Progenitor cell of endocrine pancreas (in vitro differentiated cells): ENCODE data around the gene STARD10. TPM values are rescaled to one million over a fixed set of nuclear protein-coding genes. Genes with fewer than 3 reads are reported as not detected.

ENCODE experiments used
- DNase-seq: peaks from one replicate; pipeline ENCODE4 v3.0.0; 2021; ENCODE audit warnings: low spot score; ENCODE audit not compliant: unreplicated experiment
- H3K27ac Mint-ChIP-seq: 2 replicates; pipeline ENCODE4 v1.8.0; 2021; ENCODE audit warnings: mild to moderate bottlenecking, moderate library complexity, mixed read lengths
- H3K27me3 Mint-ChIP-seq: 2 replicates; pipeline ENCODE4 v1.8.0; 2021; ENCODE audit warnings: mixed read lengths
- H3K36me3 Mint-ChIP-seq: 2 replicates; pipeline ENCODE4 v1.8.0; 2022; ENCODE audit warnings: mixed read lengths; ENCODE audit not compliant: insufficient read depth
- H3K4me1 Mint-ChIP-seq: 2 replicates; pipeline ENCODE4 v1.8.0; 2021; ENCODE audit warnings: low read depth, mixed read lengths
- H3K4me3 Mint-ChIP-seq: 2 replicates; pipeline ENCODE4 v1.8.0; 2021; ENCODE audit warnings: low read depth, mild to moderate bottlenecking, moderate library complexity, mixed read lengths
- H3K9me3 Mint-ChIP-seq: 2 replicates; pipeline ENCODE4 v1.8.0; 2021; ENCODE audit warnings: low read depth, mixed read lengths
- total RNA-seq: library from RNA; stranded (reverse); gene quantifications from 2 replicates; pipeline ENCODE4 v1.2.1, GENCODE V29; 2021
- TF ChIP-seq, protein P1 (sequence below): fragments of 200-600 bp; sonication (generic); IDR thresholded peaks from one replicate; pipeline ENCODE4 v1.5.0; 2021; ENCODE audit warnings: antibody characterized with exemption, mild to moderate bottlenecking; ENCODE audit not compliant: unreplicated experiment

The STARD10 gene
- total RNA-seq, 1 donor from 2014 or later = 212 TPM

DNA sequence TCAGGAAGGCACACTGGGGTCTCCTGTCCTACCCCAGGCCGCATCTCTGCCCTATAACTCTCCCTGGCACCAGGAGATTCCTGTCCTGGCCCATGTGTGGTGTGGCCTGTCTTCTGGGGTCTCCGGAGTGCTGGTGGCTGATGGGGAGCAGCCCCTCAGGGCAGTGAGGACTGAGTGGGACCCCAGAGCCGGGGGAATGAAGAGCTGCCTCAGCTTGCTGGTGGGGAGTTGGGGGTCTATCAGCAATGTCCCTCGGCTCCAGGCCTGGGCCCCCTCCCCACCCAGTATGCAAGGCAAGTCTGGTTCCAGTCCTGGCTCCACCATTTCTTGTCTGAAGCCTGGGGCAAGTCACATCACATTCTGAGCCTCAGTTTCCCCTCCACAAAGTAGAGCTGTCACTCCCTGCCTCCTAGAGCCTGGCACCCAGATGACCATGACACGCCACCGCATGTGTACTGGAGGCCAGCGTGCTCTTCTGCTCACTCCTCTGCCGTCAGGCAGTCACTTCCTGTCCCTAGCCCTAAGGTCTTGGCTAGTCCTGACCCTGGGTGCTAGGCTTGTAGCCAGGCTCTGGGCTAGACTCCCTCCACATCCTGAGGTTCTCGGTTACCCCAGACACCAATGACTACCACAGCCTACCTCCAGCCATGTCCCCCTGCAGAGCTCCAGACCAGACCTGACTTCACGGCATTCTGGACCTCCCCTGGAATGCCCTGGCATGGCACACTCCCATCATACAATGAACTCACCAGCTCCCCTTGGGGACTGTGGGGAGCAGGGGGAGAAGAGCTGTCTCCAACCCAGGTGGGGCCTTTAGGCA, 54.4 kb downstream of the STARD10 start:
- TF ChIP-seq, protein P1, sequence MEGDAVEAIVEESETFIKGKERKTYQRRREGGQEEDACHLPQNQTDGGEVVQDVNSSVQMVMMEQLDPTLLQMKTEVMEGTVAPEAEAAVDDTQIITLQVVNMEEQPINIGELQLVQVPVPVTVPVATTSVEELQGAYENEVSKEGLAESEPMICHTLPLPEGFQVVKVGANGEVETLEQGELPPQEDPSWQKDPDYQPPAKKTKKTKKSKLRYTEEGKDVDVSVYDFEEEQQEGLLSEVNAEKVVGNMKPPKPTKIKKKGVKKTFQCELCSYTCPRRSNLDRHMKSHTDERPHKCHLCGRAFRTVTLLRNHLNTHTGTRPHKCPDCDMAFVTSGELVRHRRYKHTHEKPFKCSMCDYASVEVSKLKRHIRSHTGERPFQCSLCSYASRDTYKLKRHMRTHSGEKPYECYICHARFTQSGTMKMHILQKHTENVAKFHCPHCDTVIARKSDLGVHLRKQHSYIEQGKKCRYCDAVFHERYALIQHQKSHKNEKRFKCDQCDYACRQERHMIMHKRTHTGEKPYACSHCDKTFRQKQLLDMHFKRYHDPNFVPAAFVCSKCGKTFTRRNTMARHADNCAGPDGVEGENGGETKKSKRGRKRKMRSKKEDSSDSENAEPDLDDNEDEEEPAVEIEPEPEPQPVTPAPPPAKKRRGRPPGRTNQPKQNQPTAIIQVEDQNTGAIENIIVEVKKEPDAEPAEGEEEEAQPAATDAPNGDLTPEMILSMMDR = no peak
- H3K4me1 Mint-ChIP-seq = peaks cover 29% of the 10 kb centered on the region
- H3K4me3 Mint-ChIP-seq = no peak overlapping the region
- H3K27ac Mint-ChIP-seq = peak overlapping the region; percentile 85
- H3K9me3 Mint-ChIP-seq = no peaks in the 10 kb centered on the region
- H3K27me3 Mint-ChIP-seq = no peaks in the 10 kb centered on the region
- peaks cover 8% of the 10 kb centered on the region for H3K36me3 Mint-ChIP-seq
- no peak for DNase-seq

DNA sequence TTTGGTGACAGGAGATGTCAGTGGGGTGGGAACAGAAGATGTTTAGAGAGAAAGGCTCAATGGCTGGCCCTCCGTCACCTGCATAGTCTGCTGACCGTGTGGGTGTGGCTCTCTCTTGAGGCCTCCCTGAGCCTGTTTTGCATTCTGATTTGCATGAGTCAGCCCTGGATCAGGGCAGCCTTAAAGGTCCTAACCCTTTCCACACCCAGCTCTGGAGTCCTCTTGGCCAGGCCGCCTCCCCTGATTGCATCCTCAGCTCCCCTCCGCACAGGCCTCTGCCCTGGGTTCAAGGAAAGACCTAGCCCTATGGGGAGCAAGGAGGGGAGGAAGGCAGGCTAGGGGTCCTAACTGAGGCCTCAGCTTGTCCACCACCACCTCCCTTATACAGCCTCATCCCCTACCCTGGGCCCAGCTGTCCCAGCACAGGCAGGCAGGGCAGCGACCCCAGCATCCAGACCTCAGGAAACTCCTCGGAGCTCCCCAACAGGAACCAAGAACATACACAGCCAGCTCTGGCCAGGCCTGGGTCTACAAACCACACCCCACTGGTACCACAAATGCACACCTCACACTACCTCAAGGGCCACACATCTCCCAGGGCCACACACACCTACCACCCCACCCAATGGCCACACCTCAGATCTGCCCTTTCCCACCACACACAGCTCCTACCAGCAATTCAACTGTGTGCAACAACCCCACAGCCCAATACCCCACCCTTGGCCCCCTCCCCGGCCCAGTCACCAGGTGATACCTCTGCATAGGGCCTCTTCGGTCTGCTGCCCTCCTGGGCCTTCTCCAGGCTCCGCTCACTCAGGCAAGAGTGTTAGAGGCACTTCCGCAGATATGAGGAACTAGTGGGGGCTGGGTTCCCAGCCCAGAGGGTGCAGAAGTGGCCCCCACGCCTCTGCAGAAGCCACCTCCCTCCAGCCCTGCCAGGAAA, 55.4 kb downstream of the STARD10 start:
- no peak overlapping the region for H3K27ac Mint-ChIP-seq
- DNase-seq = no peak
- TF ChIP-seq, protein P1 = no peak

DNA sequence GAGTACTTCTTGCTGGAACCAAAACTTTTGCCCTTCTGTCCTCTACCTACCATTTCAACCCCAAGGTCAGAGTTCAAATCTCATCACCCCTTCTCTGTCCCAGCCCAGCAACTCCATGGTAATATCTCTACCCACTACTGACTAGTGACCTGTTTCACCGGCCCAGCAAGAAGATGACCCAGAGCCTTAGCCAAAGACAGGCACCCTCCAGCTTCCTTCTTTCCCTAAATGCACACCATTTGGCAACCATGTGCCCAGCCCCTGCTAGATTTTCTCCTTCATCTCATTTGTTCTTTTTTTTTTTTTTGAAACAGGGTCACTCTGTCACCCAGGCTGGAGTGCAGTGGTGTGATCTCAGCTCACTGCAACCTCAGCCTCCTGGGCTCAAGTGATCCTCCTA, 56.5 kb downstream of the STARD10 start:
- Mint-ChIP-seq H3K4me3 (no peak overlapping the region), H3K9me3 (no peaks in the 10 kb centered on the region), H3K27ac (no peak overlapping the region), H3K4me1 (peaks cover 19% of the 10 kb centered on the region), H3K36me3 (peaks cover 6% of the 10 kb centered on the region), H3K27me3 (no peaks in the 10 kb centered on the region)
- TF ChIP-seq, protein P1 = no peak
- DNase-seq = no peak

More for the DNA sequence above, 55.4 kb downstream of the STARD10 start:
- Mint-ChIP-seq H3K27me3 (no peaks in the 10 kb centered on the region), H3K9me3 (no peaks in the 10 kb centered on the region), H3K36me3 (peaks cover 6% of the 10 kb centered on the region), H3K4me3 (no peak overlapping the region), H3K4me1 (peaks cover 23% of the 10 kb centered on the region)

DNA sequence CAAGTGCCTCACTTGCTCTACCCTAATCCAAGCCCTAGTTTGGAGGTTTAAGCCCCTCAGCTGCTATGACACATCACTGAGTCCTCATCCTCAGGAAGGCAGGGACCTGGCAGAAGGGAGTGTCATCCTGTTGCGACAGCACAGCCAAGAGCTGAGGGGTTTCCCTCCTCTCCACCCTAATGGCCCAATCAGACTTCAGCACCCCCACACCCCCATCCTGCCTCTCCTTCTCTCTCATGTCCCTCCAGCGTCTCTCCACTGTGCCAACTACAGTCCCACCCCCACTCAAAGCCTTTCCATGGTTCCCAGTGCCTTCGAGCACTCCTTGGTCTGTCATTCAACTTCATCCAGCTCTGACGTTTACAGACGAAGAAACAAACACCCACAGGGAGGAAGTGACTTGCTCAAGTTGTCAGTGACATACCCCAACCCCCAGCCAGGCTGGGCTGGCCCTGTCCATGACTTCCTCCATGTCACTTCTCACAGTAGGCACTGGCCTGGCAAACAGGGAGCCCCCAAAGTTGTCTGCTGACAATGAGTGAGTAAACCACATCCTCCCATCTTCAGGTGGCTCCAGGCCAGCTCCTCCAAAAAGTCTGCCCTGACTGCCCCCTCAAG, 57.3 kb downstream of the STARD10 start:
- H3K27ac Mint-ChIP-seq = peak overlapping the region; percentile 25
- H3K4me1 Mint-ChIP-seq = peaks cover 17% of the 10 kb centered on the region
- TF ChIP-seq, protein P1 = no peak
- H3K27me3 Mint-ChIP-seq = no peaks in the 10 kb centered on the region
- no peaks in the 10 kb centered on the region for H3K9me3 Mint-ChIP-seq
- peaks cover 8% of the 10 kb centered on the region for H3K36me3 Mint-ChIP-seq
- DNase-seq = no peak
- no peak overlapping the region for H3K4me3 Mint-ChIP-seq
